HL-60 (cell line): Measurements from ENCODE around the gene HOXD1.

ENCODE experiments used
- DNase-seq, 2 experiments: peaks; one replicate each; pipeline ENCODE4 v3.0.0-alpha.2; 2010 to 2020; ENCODE audit warnings: low read depth in 1 of 2, low spot score in 1 of 2
- H3K27ac ChIP-seq: fragments of 250-450 bp; sonication (Bioruptor Pico); replicated peaks from 2 replicates; pipeline ENCODE4 v1.5.1; 2020; ENCODE audit warnings: mild to moderate bottlenecking, moderate library complexity
- H3K27me3 ChIP-seq: fragments of 250-450 bp; sonication (Bioruptor Pico); 2 replicates; pipeline ENCODE4 v1.5.1; 2021; ENCODE audit warnings: mild to moderate bottlenecking, moderate library complexity; ENCODE audit not compliant: insufficient read depth, poor library complexity, severe bottlenecking
- H3K4me3 ChIP-seq: replicated peaks from 2 replicates; pipeline ENCODE4 v1.5.1; 2011; ENCODE audit warnings: mild to moderate bottlenecking, control low read depth, low read length; ENCODE audit not compliant: insufficient read depth
- GABPA ChIP-seq: IDR thresholded peaks from 2 replicates; pipeline ENCODE4 v1.6.1; 2012; ENCODE audit warnings: low read depth
- POLR2AphosphoS5 ChIP-seq: IDR thresholded peaks from 2 replicates; pipeline ENCODE4 v1.6.1; 2012; ENCODE audit warnings: low read depth
- SPI1 ChIP-seq: IDR thresholded peaks from 2 replicates; pipeline ENCODE4 v1.6.1; 2012; ENCODE audit warnings: low read depth, mild to moderate bottlenecking, borderline replicate concordance
- TF ChIP-seq, protein P1 (sequence below): IDR thresholded peaks from 2 replicates; pipeline ENCODE4 v1.6.1; 2012; ENCODE audit warnings: low read depth; ENCODE audit not compliant: insufficient replicate concordance
- TF ChIP-seq, protein P2 (sequence below): IDR thresholded peaks from one replicate; pipeline ENCODE4 v1.5.1; 2011; ENCODE audit warnings: low read length, control low read depth, inconsistent platforms; ENCODE audit not compliant: insufficient read depth

HOXD1 gene

GRCh38 chr2:176139661-176140512 lies 48.6 kb upstream of the HOXD1 start:
- no peak overlapping the region for H3K27ac ChIP-seq
- TF ChIP-seq POLR2AphosphoS5 = no peak
- TF ChIP-seq, protein P1, sequence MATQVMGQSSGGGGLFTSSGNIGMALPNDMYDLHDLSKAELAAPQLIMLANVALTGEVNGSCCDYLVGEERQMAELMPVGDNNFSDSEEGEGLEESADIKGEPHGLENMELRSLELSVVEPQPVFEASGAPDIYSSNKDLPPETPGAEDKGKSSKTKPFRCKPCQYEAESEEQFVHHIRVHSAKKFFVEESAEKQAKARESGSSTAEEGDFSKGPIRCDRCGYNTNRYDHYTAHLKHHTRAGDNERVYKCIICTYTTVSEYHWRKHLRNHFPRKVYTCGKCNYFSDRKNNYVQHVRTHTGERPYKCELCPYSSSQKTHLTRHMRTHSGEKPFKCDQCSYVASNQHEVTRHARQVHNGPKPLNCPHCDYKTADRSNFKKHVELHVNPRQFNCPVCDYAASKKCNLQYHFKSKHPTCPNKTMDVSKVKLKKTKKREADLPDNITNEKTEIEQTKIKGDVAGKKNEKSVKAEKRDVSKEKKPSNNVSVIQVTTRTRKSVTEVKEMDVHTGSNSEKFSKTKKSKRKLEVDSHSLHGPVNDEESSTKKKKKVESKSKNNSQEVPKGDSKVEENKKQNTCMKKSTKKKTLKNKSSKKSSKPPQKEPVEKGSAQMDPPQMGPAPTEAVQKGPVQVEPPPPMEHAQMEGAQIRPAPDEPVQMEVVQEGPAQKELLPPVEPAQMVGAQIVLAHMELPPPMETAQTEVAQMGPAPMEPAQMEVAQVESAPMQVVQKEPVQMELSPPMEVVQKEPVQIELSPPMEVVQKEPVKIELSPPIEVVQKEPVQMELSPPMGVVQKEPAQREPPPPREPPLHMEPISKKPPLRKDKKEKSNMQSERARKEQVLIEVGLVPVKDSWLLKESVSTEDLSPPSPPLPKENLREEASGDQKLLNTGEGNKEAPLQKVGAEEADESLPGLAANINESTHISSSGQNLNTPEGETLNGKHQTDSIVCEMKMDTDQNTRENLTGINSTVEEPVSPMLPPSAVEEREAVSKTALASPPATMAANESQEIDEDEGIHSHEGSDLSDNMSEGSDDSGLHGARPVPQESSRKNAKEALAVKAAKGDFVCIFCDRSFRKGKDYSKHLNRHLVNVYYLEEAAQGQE = no peak
- TF ChIP-seq GABPA = no peak
- peaks cover 62% of the 10 kb centered on the region for H3K27me3 ChIP-seq
- peak overlapping the region; percentile 32; the same call in 1 of the 2 replicates for H3K4me3 ChIP-seq
- no peak for DNase-seq

GRCh38 chr2:176140513-176141317 lies 47.8 kb upstream of the HOXD1 start:
- TF ChIP-seq, protein P2, sequence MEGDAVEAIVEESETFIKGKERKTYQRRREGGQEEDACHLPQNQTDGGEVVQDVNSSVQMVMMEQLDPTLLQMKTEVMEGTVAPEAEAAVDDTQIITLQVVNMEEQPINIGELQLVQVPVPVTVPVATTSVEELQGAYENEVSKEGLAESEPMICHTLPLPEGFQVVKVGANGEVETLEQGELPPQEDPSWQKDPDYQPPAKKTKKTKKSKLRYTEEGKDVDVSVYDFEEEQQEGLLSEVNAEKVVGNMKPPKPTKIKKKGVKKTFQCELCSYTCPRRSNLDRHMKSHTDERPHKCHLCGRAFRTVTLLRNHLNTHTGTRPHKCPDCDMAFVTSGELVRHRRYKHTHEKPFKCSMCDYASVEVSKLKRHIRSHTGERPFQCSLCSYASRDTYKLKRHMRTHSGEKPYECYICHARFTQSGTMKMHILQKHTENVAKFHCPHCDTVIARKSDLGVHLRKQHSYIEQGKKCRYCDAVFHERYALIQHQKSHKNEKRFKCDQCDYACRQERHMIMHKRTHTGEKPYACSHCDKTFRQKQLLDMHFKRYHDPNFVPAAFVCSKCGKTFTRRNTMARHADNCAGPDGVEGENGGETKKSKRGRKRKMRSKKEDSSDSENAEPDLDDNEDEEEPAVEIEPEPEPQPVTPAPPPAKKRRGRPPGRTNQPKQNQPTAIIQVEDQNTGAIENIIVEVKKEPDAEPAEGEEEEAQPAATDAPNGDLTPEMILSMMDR = peak; percentile 54
- TF ChIP-seq, protein P1 = no peak
- TF ChIP-seq SPI1 = no peak; the same call in 1 of the 2 replicates
- no peak overlapping the region for H3K27ac ChIP-seq
- DNase-seq = peak; percentile 46 to 62
- peaks cover 58% of the 10 kb centered on the region for H3K27me3 ChIP-seq
- H3K4me3 ChIP-seq = peak overlapping the region; percentile 32

- Histone ChIP-seq H3K27me3 (peaks cover 58% of the 10 kb centered on the region), H3K4me3 (no peak overlapping the region), H3K27ac (no peak overlapping the region)
- TF ChIP-seq, protein P1 = no peak
- TF ChIP-seq, protein P2 = no peak
- DNase-seq = no peak
Observed at GRCh38 chr2:176142281-176142680, 46.2 kb upstream of the HOXD1 start.
